Muscle layer of colon (tissue), 2 donors: ENCODE measurements around the gene CEACAM16.
A peak's percentile ranks its signal among the peaks of the same experiment; 100 is the strongest.
"Not testable (repeated sequence)": the region's sequence is repeated elsewhere in the genome, so short reads cannot be mapped to it uniquely, and the experiment has no call there.

Source experiments
- H3K27ac ChIP-seq: one replicate; pipeline ENCODE4 v1.7.0; 2013; ENCODE audit warnings: low read depth, mild to moderate bottlenecking, low read length, moderate library complexity
- H3K27me3 ChIP-seq, 2 donors: one replicate each; pipeline ENCODE4 v1.7.0; 2013; ENCODE audit warnings: low read length in 2 of 2, mild to moderate bottlenecking in 2 of 2; ENCODE audit not compliant: insufficient read depth in 2 of 2, control insufficient read depth in 1 of 2
- H3K36me3 ChIP-seq: one replicate; pipeline ENCODE4 v1.7.0; 2013; ENCODE audit warnings: mild to moderate bottlenecking, low read length; ENCODE audit not compliant: insufficient read depth
- H3K4me1 ChIP-seq: one replicate; pipeline ENCODE4 v1.7.0; 2013; ENCODE audit warnings: mild to moderate bottlenecking, low read length; ENCODE audit not compliant: insufficient read depth
- H3K4me3 ChIP-seq, 2 donors: one replicate each; pipeline ENCODE4 v1.7.0; 2013; ENCODE audit warnings: low read length in 2 of 2, low read depth in 1 of 2, mild to moderate bottlenecking in 1 of 2, moderate library complexity in 1 of 2
- H3K9ac ChIP-seq: one replicate; pipeline ENCODE4 v1.7.0; 2013; ENCODE audit warnings: low read length
- H3K9me3 ChIP-seq: one replicate; pipeline ENCODE4 v1.7.0; 2013; ENCODE audit warnings: mild to moderate bottlenecking, low read length
- donor health status: abdominal sarcoma.
- donor health status: Adenocarcinoma of cecum.

CEACAM16 gene

DNA sequence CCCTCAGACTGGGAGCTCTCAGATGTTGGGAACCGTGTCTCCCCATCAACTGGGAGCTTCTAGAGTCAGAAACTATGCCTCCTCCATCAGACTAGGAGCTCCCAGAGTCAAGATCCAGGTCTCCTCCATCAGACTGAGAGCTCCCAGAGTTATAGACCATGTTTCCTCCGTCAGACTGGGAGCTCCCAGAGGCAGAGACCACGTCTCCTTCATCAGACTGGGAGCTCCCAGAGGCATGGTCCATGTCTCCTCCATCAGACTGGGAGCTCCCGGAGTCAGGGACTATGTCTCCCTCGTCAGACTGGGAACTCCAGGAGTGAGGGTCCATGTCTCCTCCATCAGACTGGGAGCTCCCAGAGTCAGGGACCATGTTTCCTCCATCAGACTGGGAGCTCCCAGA lies 10.0 kb downstream of the CEACAM16 start:
- Histone ChIP-seq H3K27me3 (no peaks in the 10 kb centered on the region), H3K4me3 (no peak overlapping the region), H3K4me1 (no peaks in the 10 kb centered on the region), H3K9ac (no peak overlapping the region), H3K36me3 (no peaks in the 10 kb centered on the region), H3K27ac (no peak overlapping the region), H3K9me3 (no peaks in the 10 kb centered on the region)

DNA sequence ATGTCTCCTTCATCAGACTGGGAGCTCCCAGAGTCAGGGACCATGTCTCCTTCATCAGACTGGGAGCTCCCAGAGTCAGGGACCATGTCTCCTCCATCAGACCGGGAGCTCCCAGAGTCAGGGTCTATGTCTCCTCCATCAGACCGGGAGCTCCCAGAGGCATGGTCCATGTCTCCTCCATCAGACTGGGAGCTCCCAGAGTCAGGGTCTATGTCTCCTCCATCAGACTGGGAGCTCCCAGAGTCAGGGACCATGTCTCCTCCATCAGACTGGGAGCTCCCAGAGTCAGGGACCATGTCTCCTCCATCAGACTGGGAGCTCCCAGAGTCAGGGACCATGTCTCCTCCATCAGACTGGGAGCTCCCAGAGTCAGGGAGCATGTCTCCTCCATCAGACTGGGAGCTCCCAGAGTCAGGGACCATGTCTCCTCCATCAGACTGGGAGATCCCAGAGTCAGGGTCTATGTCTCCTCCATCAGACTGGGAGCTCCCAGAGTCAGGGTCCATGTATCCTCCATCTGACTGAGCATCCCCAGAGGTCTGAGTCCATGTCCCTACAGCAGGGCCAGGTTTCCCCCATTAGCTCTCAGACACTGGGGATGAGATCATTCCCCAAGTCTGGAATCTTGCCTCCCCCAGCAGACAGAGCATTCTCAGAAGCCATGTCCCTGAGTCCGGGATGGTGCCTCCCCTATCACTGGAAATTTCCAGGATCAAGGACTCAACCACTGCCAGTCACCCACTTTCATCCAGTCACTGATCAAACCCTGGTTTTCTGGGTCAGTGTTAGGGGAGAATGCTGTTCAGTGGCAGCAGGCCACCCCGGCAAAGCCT lies 10.7 kb downstream of the CEACAM16 start:
- not testable (repeated sequence) for H3K27me3 ChIP-seq, H3K4me3 ChIP-seq, H3K27ac ChIP-seq, H3K9me3 ChIP-seq, H3K36me3 ChIP-seq, H3K9ac ChIP-seq, H3K4me1 ChIP-seq

DNA sequence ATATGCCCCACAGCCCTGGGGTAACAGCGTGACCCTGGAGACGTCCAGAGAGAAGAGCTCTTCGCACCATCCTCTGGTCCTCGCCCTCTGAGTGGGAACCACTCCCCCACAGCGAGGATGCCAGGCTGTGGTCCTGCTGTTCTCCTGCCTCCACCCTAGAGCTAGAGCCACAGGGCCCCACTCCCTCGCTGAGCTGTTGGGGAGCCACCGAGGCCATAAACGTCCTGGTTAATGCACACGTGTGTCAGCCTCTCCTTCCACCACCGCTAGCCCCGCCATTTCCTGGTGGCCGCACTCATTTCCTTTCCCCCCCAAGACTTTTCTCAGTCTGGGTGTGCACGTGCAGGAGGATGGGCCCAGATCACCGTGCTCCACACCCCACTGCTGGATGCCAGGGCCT lies 11.5 kb downstream of the CEACAM16 start:
- Histone ChIP-seq H3K36me3 (no peaks in the 10 kb centered on the region), H3K4me3 (no peak overlapping the region), H3K27me3 (no peaks in the 10 kb centered on the region), H3K9me3 (no peaks in the 10 kb centered on the region), H3K9ac (no peak overlapping the region), H3K27ac (no peak overlapping the region), H3K4me1 (no peaks in the 10 kb centered on the region)

DNA sequence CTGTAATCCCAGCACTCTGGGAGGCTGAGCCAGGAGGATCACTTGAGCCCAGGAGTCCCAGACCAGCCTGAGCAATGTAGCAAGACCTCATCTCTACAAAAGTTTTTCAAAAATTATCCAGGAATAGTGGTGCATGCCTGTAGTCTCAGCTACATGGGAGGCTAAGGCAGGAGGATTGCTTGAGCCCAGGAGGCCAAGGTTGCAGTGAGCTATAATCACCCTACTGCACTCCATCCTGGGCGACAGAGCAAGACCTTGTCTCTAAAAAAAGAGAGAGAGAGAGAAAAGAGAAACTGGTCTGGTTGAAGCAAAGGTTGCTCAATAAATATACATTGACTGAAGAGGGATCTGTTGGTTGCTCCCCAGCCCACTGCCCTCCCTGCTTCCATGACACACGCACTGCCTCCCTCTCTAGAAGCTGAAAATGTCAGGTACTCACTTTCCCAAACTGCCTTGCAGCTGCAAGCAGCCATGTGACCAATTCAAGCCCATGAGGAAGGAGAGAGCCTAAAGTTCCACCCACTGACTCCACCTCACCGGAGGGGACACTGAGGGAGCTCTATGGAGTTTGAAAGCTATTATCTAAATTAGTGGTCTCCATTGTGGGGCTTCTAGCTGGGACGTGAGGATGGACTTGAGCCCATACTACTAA lies 14.0 kb downstream of the CEACAM16 start:
- Histone ChIP-seq H3K4me1 (no peaks in the 10 kb centered on the region), H3K36me3 (no peaks in the 10 kb centered on the region), H3K27me3 (no peaks in the 10 kb centered on the region), H3K4me3 (no peak overlapping the region), H3K9ac (no peak overlapping the region), H3K9me3 (no peaks in the 10 kb centered on the region), H3K27ac (no peak overlapping the region)

DNA sequence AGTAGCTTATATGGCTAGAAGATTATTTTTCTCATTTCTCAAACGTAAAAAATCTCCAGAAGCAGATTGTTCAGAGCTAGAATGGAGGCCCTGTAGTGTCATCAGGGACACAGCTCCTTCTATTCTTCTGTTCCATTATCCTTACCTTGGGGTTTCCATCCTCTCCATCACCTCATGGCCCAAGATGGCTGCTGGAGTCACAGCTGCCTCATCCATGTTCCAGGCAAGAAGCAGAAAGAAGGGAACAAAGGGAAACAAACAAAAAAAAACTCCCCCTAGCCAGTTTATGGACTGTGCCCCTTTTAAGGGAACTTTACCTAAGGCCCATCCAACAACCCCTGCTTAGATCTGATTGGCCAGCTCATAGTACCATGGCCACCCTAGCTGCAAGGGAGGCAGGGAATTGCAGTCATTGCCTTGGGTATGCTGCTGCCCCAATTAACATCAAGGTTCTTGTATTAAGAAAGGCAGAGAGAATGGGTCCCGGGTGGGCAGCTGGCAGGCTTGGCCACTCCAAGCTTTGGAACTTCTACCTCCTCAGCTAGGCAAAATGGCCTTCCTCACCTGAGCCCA lies 15.7 kb downstream of the CEACAM16 start:
- Histone ChIP-seq H3K27me3 (no peaks in the 10 kb centered on the region), H3K4me3 (no peak overlapping the region), H3K9ac (no peak overlapping the region), H3K4me1 (peaks cover 13% of the 10 kb centered on the region), H3K27ac (no peak overlapping the region), H3K9me3 (no peaks in the 10 kb centered on the region), H3K36me3 (no peaks in the 10 kb centered on the region)

DNA sequence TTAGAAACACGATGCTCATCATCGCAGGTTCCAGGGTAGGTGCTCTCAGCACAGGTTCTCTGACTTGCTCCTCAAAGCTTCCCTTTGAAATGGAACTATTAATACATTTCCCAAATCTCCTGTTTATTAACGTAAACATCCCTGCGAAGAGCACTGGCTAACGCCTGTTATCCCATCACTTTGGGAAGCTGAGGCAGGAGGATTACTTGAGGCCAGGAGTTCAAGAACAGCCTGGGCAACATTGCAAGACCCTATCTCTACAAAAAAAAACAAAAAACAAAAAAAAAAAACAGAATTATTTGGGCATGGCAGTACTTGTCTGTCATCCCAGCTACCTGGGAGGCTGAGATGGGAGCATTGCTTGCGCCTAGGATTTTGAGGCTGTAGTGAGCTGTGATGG lies 18.7 kb downstream of the CEACAM16 start:
- no peak overlapping the region for H3K27ac ChIP-seq
- H3K4me1 ChIP-seq: peaks cover 13% of the 10 kb centered on the region
- H3K36me3 ChIP-seq: no peaks in the 10 kb centered on the region
- no peak overlapping the region for H3K4me3 ChIP-seq
- no peak overlapping the region for H3K9ac ChIP-seq
- no peaks in the 10 kb centered on the region for H3K27me3 ChIP-seq
- H3K9me3 ChIP-seq: no peaks in the 10 kb centered on the region

DNA sequence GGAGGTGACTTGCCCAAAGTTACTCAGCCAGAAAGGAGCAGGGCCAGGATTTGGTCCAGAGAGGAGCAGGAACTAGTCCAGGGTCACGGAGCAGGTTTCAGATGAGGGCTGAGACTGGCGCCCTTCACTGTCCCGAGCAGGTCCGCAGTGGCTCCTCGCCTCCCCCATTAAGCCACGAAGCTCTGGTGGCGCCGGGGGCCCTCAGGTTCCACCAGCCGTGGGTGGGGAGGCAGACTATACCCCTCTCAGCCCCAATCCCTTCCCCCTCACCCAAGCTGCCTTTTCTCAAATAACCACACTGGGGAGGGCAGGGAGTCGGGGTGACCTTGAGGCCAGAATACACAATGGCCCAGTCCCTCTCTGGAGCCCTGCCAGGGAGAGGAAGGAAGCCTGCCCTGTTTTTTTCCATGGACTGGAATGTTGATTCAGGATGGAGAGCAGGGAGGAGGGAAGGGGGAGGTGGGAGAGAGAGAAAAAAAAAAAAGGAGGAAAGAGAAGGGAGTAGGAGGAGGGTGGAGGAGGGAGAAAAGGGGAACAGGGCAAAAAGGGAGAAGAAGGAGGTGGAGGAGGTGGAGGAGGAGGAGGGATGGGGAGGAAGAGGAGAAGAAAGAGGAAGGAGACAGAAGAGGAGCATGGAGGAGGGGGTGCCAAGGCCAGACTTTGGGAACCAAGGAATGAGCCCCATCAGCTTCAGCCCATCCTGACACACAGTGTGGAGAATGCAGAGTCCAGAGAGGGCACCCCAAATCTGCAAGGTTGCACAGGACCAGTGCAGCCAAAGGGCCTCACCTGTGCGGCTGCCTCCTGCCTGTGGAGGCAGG lies 19.7 kb downstream of the CEACAM16 start:
- Histone ChIP-seq H3K36me3 (no peaks in the 10 kb centered on the region), H3K9ac (no peak overlapping the region), H3K4me1 (peaks cover 16% of the 10 kb centered on the region), H3K4me3 (peak overlapping the region in 1 of 2 donors; percentile 14), H3K9me3 (no peaks in the 10 kb centered on the region), H3K27me3 (no peaks in the 10 kb centered on the region), H3K27ac (peak overlapping the region; percentile 34)

DNA sequence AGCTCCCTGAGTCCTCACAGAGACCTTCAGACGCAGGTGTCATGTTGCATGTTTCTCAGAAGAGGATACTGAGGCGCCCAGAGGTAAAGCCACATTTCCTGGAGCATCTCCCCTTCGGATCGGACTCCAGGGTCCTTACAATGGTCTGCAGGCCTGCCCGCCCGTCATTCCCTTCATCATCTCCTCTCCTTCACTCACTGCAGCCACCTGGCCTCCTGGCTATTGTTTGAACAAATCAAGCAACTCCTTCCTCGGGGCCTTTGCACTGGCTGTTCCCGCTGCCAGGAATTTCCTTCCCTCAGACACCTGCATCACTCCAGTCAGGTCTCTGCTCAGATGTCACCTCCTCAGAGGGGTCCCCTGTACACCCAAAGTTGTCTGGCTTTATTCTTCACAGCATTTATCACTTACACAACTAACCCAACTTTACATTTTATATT lies 20.3 kb downstream of the CEACAM16 start:
- no peaks in the 10 kb centered on the region for H3K9me3 ChIP-seq
- H3K36me3 ChIP-seq: no peaks in the 10 kb centered on the region
- no peaks in the 10 kb centered on the region for H3K27me3 ChIP-seq
- H3K27ac ChIP-seq: no peak overlapping the region
- peaks cover 22% of the 10 kb centered on the region for H3K4me1 ChIP-seq
- H3K9ac ChIP-seq: no peak overlapping the region
- no peak overlapping the region for H3K4me3 ChIP-seq

DNA sequence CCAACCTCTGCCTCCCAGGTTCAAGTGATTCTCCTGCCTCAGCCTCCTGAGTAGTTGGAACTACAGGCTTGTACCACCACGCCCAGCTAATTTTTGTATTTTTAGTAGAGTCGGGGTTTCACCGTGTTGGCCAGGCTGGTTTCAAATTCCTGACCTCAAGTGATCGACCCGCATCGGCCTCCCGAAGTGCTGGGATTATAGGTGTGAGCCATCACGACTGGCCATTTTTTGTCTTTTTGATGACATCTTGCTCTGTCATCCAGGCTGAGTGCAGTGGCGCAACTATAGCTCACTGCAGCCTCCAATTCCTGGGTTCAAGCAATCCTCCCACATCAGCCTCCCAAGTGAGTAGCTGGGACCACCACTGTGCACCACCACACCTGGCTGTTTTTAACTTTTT lies 21.4 kb downstream of the CEACAM16 start:
- peaks cover 25% of the 10 kb centered on the region for H3K4me1 ChIP-seq
- H3K4me3 ChIP-seq, H3K27ac ChIP-seq, H3K27me3 ChIP-seq, H3K9ac ChIP-seq, H3K9me3 ChIP-seq, H3K36me3 ChIP-seq: not testable (repeated sequence)

DNA sequence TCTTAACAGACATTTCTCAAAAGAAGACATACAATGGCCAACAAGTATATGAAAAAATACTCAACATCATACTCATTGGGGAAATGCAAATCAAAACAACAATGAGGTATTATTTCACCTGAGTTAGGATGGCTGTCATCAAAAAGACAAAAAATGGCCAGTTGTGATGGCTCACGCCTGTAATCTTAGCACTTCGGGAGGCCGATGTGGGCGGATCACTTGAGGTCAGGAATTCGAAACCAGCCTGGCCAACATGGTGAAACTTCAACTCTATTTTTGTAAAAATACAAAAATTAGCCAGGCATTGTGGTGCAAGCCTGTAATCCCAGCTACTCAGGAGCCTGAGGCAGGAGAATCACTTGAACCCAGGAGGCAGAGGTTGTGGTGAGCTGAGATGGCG lies 22.0 kb downstream of the CEACAM16 start:
- Histone ChIP-seq H3K27ac (no peak overlapping the region), H3K4me1 (peaks cover 25% of the 10 kb centered on the region), H3K9me3 (no peaks in the 10 kb centered on the region), H3K36me3 (no peaks in the 10 kb centered on the region), H3K27me3 (no peaks in the 10 kb centered on the region), H3K4me3 (no peak overlapping the region), H3K9ac (no peak overlapping the region)

DNA sequence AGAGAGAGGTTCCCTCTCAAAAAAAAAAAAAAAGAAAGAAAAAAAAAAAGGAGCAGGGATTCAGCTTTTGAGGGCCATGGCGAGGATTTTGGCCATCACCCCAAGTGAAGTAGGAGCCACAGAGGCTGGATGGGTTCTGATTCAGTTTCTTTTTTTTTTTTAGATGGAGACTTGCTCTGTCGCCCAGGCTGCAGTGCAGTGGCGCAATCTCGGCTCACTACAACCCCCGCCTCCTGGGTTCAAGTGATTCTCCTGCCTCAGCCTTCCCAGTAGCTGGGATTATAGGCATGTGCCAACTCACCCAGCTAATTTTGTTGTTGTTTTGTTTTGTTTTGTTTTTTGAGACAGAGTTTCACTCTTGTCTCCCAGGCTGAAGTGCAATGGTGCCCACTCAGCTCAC lies 22.4 kb downstream of the CEACAM16 start:
- not testable (repeated sequence) for H3K27ac ChIP-seq, H3K9me3 ChIP-seq, H3K36me3 ChIP-seq, H3K9ac ChIP-seq, H3K27me3 ChIP-seq, H3K4me3 ChIP-seq
- peaks cover 25% of the 10 kb centered on the region for H3K4me1 ChIP-seq
